GM12865 (cell line): Measurements from ENCODE around the gene TCEA3.
A peak's percentile ranks its signal among the peaks of the same experiment; 100 is the strongest.

ENCODE experiments used
- DNase-seq: peaks from one replicate; pipeline ENCODE4 v3.0.0; 2010; ENCODE audit warnings: low read depth
- H3K4me3 ChIP-seq: 2 replicates; pipeline ENCODE4 v1.5.1; 2011; ENCODE audit warnings: mild to moderate bottlenecking, low read depth, low read length, control low read depth
- CTCF ChIP-seq: IDR thresholded peaks from 2 replicates; pipeline ENCODE4 v1.5.1; 2011; ENCODE audit warnings: low read length, control low read depth, low read depth, inconsistent platforms; ENCODE audit not compliant: insufficient read depth; ENCODE audit errors: missing control alignments

TCEA3 gene

GRCh38 chr1:23427550-23427949 is 3.0 kb upstream of the TCEA3 start:
- DNase-seq = no peak
- no peak overlapping the region for H3K4me3 ChIP-seq
- TF ChIP-seq CTCF = no peak

- no peak for TF ChIP-seq CTCF
- DNase-seq = no peak
- no peak overlapping the region for H3K4me3 ChIP-seq
Measured at GRCh38 chr1:23426828-23427227, 2.3 kb upstream of the TCEA3 start.

- TF ChIP-seq CTCF = no peak
- DNase-seq = no peak
- no peak overlapping the region for H3K4me3 ChIP-seq
Measured at GRCh38 chr1:23425193-23425494, 596 bp upstream of the TCEA3 start.

- no peak for TF ChIP-seq CTCF
- DNase-seq = no peak
- H3K4me3 ChIP-seq = no peak overlapping the region
Measured at GRCh38 chr1:23423415-23424292, 894 bp downstream of the TCEA3 start.

- TF ChIP-seq CTCF = no peak
- H3K4me3 ChIP-seq = no peak overlapping the region
- DNase-seq = no peak
Measured at GRCh38 chr1:23422941-23423340, 1.6 kb downstream of the TCEA3 start.

- DNase-seq = peak; percentile 56
- no peak overlapping the region for H3K4me3 ChIP-seq
- no peak for TF ChIP-seq CTCF
Measured at GRCh38 chr1:23422241-23422877, 2.2 kb downstream of the TCEA3 start.
